Stimulated activated naive CD4-positive, alpha-beta T cell (primary cell): ENCODE results near the gene CDHR4.
A peak's percentile ranks its signal among the peaks of the same experiment; 100 is the strongest.
"Not testable (repeated sequence)": the region's sequence is repeated elsewhere in the genome, so short reads cannot be mapped to it uniquely, and the experiment has no call there.

Experiments
- DNase-seq, 6 experiments: peaks; one replicate each; lab custom pipeline; 2025; lab: John Stamatoyannopoulos, UW

CDHR4 gene

DNA sequence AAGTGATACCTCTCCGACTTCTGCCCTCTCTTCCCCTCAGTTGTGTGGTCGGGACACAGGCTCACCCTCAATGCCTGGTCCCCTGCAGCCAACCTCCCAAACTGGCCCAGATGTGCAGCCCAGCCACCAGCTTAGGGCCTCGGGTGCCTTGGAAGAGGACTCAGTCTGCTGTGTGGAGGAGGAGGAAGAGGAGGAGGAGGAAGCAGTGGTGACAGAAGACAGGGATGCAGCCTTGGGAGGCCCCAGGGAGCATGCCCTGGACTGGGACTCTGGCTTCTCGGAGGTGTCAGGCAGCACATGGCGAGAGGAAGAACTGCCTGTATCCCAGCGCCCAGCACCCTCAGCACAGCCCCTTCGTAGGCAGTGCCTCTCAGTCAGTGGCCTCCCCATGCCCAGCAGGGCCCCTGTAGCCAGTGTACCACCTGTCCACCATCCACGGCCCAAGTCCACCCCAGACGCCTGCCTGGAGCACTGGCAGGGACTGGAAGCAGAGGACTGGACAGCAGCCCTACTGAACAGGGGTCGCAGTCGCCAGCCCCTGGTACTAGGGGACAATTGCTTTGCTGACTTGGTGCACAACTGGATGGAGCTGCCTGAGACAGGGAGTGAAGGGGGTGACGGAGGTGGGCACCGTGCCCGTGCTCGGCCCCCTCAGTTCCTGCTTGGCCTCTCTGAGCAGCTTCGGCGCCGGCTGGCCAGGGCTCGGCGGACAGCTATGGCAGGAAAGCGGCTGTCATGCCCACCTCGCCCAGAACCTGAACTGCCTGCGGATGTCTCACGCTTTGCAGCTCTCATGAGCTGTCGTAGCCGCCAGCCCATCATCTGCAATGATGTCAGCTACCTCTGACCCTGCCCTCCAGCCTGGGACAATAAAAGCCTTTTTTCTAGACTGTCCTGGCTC is 4.7 kb upstream of the CDHR4 start:
- no peak for DNase-seq

DNA sequence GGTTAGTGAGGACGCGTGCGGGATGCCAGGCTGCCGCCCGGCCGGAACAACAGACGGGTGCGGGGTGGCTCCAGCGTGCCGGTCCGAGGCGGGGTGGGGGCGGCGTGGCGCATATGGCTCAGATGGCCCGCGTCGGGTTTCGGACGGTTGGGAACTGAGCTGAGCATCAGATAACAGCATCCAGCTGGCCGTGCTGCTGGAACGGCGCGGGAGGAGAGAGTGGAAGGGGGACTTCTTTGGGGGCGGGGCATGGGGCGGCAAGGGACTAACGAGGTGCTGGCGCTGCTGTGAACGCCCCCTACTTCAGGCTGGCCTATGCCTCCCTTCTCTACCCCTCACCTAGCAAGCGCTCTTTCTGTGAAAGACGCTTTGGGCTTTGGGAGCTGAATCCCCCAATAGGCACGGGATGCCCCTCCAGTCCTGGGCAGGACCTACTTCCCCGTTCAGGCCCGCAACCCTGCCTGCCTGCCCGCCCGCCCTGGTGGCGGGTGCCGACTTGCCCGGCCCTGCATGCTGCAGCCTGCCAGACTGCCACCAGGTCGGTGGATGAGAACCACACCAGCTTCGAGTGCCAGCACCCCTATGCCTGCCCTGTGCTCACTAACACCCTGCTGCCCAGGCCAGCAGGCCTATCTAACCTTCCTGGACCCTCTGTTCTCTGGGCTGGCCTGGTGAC is 3.9 kb upstream of the CDHR4 start:
- peak; percentile 38 to 62 (median 60) for DNase-seq

DNA sequence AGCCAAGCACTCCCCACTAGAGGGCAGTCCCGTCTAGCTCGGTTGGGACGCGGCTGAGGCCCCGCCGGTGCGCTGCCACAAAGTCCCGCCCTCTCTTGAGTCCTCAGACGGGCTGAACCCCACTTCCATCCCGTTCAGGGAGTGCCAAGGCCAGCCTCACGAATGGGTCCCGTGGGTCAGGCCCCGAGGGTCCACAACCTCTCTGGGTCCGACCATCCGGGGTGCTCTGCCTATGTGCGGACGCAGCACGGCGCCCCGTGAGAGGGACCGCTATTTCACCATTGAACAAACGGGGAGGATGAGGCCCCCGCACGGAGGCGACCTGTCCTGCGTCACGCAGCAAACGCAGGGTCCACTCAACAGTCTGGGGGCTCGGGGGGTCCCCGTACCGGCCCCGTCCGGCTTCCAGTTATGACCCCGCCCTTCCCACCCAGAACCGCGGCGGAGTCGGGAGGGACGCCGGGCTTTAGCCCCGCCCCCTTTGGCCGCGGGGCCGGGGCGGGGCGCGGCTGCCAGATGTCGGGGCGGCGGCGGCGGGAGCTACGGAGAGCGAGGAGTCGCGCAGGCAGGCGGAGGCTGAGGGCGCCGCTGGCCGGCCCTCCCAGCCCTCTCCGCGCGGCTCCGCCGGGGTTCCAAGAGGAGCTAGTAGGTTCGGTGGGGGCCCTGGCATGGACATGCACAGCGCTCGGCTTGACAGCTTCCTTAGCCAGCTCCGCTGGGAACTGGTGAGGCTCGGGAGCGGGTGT is 3.2 kb upstream of the CDHR4 start, which contains the start of gene INKA1:
Gene INKA1 (plus strand): TSS at position 543 of the 746 bp plus-strand sequence. CDS start 132 bp downstream, at position 675.
- DNase-seq = peak; percentile 78 to 91 (median 82)

DNA sequence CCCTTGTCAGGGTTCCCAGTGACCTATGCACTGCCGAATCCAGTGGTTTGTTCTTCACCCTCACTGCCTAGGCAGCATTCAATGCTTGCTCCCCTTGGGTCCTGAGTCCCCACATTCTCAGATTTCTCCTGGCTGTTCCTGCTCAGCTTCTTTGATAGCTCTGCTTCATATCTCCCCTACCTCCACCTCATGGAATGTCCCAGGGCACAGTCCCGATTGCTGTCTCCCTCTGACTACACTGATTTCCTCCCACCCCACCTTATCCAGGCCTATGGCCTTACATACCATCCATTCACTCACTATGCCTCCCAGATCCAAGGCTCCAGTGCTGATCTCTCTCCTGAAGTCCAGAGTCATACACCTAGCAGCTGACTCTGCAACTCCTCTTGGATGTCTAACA is 1.5 kb upstream of the CDHR4 start:
- DNase-seq = no peak

DNA sequence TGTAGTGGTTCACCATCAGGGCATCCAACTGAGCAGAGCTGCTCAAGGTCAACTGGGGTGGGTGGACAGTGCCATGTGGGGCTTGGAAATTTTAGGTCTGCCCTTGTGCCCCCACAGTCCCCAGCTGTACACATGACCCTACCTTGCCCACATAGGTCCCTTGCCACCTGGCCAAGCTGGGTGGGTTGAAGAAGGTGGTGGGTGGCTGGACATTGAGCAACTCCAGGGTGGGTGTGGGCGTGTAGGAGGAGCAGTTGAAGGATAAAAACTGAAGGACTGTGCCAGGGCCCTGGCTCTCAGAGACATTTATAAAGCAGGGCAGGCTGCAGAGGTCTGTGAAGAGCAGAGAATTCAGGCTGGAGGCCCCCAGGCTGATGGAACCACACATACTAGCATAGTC is 568 bp downstream of the CDHR4 start:
- no peak for DNase-seq

DNA sequence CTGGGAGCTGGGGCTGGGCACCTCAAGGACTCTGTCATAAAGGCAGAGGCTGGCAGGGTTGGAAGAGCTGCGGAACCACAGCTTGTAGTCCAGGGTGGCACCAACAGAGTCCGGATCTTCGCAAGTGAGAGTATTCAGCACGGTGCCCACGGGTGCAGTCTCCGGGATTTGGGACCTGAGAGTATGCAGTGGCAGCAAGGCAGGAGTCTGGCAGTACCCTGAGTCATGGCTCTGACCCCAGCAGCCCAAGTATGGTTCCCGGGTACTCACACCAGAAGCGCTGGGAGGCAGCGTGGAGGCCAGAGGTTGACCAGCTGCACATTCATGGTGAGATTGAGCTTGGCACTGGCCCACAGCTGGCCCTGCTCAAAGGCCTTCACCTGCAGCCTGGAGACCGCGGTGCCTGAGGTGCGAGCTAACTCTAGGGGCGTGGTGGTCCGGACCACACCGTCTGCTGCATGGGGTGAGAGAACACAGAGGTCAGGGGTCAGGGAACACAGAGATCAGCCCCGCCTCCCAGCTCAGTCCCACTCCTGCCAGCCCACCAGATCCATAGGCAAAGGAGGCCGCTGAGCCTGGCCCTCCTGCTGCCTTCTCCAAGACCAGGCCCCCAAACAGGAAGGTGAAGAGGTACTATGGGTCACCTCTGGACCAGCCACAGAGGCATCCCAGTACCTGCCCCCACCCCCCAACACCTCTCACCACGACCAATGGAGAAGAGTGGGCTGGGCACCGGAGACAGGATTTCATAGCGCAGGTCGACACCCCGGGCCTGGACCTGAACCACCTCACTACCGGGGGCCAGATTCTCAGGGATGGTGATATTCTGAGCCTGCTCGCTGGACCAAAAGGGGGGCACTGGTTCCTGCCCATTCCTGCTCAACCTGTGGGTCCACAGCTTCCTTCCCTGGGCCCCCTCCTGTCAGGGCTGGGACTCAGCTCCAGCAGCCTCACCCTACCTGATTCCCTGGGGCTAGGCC is 4.5 kb downstream of the CDHR4 start:
- DNase-seq = no peak

DNA sequence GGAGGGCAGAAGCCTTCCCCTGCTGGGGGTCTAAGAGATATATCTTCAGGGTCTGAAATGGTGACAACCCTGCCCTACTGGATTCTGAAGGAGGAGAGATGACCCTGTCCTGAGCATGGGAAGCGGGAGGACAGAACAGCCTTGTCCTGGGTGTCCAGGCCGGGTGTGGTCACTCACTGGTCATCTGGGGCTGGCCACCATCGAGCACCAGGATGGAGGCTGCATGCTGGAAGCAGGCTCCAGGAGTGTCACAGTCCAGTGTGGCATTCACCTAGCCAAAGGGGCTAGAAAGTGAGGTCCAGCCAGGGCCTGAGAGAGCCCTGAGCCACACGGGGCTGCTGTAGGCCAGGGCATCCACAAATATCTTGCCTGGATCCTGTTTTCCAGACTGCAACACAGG is 5.2 kb downstream of the CDHR4 start:
- DNase-seq = no peak

DNA sequence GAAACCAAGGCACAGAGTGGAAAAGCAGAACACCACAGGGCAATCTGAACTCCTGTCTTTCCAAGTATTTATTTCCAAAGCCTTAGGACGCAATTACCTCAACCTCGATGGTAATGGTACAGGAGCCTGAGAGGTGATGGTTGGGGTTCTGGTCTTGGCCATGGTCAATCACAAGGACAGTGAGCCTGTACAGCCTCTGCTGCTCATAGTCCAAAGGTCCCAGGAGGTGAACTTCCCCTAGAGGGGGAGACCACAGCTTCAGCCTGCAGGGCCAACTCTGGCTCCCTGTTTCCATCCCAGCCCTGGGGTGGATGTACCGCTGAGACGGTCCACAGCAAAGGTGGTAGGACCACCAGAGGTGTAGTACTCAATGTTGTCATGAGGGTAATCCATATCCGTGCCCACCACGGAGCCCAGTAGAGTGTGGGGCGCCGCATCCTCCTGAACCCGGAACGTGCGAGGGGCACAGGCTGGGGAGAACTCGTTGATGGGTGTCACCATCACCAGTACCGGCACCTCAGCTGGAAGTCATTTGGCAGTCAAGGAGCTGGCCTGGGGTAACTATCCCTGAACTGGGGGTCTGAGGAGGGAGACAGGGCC is 6.1 kb downstream of the CDHR4 start:
- DNase-seq = no peak

DNA sequence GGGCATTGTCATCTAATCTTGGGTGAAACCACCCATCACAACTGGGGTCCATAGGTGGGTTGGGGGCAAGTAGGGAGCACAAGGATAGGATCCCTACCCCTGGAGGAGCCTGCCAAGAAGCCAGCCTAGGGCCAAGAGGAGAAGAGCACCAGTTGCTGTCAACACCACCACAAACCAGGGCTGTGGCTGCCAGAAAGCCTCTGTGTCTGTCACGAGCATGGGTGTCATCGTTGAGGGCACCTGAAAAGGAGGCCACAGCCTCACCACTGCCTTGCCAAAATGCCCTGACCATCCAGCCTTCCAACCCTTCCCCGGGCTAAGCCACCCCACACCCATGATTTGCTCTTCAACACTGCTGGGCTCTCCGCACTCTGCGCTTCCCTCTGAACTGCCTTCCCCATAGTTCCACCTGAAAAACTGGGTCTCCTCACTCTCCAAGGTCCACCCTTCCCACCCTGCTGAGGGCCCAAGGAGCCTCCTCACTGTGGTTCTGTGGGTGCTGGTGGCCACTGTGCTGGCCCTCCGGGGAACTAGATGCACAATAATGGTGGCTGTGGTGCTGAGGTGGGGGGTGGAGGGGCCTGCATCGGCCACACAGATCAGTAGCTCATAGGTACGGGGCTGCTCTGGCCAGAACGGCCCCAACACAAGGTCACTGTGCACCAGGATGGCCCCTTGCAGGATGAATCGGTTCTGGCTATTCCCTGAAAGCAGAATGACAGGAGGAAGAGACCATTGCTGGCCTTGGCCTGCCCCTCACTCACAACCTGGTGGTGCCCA is 7.1 kb downstream of the CDHR4 start:
- no peak for DNase-seq

DNA sequence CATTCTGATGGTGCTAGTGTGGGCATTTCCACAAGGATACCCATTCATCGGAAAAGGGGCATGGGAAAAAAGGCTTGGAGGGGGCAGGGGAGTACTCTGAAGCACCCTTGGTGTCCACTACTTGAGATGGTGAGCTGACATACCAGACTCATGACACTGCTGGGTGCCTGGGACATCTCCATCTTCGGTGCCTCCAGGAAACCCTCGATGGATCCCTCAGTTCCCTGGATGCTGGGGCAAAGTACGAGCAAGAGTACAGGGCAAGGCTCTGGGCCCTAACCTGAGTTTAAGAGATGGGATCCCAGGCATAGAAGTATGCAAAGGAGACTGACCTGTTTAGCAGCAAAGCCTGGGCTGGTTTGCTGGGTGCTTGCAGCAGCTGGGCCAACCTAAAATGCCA is 8.1 kb downstream of the CDHR4 start:
- no peak for DNase-seq

DNA sequence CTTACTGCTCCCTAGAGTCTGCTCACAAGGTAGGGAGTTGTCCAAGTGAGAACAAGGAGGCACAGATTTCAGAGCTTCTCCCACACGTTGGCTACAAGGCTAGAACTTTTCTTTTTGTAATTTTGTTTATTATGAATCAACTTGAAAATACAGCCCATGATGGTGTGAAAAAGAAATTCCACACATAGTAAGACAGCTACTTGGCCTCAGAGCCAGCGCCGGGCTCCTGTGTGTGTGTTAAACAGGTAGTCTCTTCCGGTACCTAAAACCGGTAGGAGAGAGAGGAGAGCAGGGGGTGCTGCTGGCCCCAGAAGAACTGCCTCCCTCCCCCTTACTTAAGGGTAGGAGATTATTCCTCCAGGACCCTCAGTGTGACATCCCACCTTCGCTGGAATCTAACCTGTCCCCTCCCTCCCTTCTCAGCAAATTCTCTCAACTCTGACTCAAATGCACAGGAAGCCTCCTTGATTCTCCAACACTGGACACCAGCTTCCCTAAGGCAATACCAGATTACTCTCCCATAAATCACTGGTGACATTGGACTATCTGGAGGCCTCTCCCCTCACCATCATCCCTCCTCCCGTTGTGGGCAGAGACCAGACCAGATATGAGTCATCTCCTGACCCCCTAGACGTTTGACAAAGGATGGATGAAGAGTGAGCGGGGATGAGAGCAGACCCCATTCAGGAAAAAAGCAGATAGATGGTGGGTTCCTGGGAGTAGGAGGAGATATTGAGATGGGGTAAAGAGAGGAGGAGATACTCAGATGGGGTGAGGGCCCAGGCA is 8.9 kb downstream of the CDHR4 start:
- no peak for DNase-seq

DNA sequence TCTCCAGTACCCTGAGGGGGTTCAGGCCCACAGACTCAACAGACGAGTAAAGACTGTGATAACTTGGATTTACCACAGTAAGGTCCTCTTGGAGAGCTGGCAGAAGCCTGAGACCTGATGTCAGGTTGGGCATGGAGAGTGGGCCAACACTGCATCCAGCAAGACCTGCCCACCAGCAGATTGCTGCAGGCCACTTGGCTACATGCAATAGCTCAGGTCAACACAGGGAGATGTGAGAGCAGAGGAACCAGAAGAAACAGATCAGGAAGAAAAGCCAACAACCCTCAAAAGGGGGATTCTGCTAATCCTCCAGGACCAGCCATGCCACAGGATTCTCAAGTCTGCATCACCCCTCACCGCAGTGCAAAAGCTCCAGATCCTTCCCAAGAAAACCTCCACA is 11.6 kb downstream of the CDHR4 start:
- no peak for DNase-seq

DNA sequence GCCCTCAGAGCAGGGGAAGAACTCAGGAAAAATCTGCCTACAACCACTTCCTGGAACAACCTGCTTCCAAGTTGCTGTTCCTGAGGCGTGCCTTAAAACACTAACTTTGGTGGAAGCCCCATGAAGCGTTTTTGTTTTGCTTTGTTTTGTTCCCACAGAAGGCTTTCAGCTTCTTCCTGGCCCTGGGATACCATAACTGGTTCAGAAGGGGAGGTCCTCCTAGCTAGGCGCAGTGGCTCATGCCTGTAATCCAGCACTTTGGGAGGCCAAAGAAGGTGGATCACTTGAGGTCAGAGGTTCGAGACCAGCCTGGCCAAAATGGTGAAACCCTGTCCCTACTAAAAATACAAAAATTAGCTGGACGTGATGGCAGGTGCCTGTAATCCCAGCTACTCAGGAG is 12.1 kb downstream of the CDHR4 start:
- DNase-seq = no peak

DNA sequence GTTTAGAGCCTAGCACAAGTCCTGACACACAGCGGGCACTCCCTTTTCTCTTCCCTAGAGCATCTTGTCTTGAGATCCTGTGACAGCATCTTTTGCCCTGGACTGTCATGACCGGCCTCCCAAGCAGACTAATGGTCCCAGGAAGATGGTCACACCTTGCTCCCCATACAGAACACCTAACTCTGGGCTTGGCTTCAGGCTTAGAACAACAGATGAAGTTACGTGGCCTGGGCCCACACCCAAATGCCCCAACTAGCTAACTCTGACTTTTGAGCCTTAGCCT is 12.6 kb downstream of the CDHR4 start:
- DNase-seq = no peak

DNA sequence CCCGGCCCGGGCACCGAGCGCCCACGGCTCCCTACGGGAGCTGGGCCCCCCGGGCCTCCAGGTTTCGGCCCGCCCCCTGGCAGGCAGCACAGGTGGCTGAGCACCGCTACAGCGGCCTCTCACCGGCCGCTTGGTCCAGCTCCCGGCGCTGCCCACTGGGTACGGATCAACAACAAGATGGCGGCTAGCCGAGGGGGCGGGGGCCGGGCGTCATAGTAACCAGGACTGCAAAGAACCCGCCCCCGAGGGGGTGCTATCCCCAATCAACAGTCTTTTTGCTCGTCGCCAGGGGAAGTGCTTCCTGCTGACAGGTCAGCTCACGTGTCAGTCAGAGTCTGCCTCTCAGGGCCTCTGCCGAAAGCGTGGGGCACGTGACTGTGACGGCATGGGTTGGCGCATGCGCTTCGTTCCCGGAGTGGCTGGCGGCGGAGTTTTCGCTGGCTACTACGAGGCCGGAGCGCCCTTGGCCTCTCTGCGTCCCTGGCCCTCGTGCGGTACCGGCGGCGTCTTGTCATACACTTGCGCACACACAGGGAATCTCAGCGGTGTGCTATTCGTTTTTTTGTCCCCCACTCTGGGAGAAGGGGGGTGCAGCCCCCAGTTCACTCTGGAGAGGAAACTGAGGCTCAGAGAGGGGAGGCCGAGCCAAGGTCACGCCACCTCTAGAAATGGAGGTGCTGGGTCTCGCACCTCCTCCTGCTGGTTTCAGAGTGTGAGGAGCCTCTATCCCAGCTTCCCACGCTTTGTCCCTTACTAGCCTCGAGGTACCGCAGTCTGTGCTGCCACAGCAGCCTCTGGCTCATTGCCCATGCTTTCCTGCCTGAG is 13.1 kb downstream of the CDHR4 start, which contains the start of gene IP6K1:
Gene IP6K1 (minus strand): TSS at position 186 of the 825 bp plus-strand sequence. CDS start 38,502 bp downstream, outside the sequence.
- DNase-seq = peak; percentile 97 to 100 (median 99)

DNA sequence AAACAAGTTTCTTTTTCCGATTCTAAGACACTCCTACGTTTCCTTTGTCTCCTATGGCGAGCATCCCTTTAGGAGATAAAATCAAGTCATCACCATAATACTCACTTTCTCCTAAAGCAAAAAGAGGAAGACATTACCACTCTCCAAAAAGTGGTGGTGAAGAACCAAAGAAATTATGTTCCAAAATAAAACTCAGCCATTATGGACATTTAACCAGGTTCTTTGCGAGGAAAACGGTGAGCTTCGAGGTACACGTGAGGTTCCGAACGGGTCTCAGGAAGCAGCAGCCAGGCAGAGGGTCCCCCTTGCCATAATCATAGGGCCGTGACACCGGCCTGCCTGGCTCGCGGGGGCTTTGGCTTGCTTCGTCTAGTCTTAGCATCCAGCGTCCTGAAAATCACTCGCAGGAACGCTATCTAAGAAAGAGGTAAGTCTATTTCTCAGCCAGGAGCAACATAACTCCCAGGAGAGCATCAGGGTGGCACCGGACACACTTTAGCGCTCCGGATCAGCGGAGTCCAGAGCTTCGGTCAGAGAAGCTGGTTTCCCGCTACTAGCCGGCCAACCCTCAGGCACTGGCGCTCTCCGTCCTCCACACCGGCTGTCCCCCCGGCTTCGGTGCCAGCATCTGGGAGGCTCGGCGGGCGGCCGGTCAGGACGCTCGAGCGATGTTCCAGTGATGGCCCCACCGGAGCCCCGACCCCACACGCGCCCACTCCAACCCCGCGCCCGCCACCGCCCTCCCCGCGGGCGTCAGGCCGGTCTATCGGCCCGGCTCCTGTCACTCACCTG is 13.9 kb downstream of the CDHR4 start:
- DNase-seq = peak in 3 of 6 experiments; percentile 14 to 64 (median 58)

DNA sequence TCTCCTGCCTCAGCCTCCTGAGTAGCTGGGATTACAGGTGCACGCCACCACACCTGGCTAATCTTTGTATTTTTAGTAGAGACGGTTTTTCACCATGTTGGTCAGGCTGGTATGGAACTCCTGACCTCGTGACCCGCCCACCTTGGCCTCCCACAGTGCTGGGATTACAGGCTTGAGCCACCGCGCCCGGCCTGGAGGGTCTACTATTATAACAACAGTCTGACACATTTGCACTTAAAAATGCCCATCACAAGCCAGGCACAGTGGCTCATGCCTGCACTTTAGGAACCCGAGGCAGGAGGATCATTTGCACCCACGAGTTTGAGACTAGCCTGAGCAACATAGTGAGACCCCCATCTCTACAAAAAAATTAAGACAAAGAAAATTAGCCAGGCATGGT is 17.4 kb downstream of the CDHR4 start:
- not testable (repeated sequence) for DNase-seq
